T-helper 1 cell treated with Interleukin-12 subunit alpha and Interleukin-12 subunit beta and Interleukin-4 antibody, amounts not matched to agents 30 μg/mL and 1 μg/mL, for 36 hours (primary cell): ENCODE measurements around the gene GALNS.

Experiments used
- H3K27ac Mint-ChIP-seq: one replicate; pipeline ENCODE4 v1.8.0; 2021; ENCODE audit warnings: mild to moderate bottlenecking, mixed read lengths
- H3K27me3 Mint-ChIP-seq: one replicate; pipeline ENCODE4 v1.8.0; 2021; ENCODE audit warnings: low read depth, mixed read lengths
- H3K36me3 Mint-ChIP-seq: one replicate; pipeline ENCODE4 v1.8.0; 2021; ENCODE audit warnings: low read depth, mixed read lengths
- H3K4me1 Mint-ChIP-seq: one replicate; pipeline ENCODE4 v1.8.0; 2021; ENCODE audit warnings: low read depth, mixed read lengths
- H3K4me3 Mint-ChIP-seq: one replicate; pipeline ENCODE4 v1.8.0; 2021; ENCODE audit warnings: mild to moderate bottlenecking, moderate library complexity, mixed read lengths
- H3K9me3 Mint-ChIP-seq: one replicate; pipeline ENCODE4 v1.8.0; 2021; ENCODE audit warnings: mixed read lengths

The GALNS gene

DNA sequence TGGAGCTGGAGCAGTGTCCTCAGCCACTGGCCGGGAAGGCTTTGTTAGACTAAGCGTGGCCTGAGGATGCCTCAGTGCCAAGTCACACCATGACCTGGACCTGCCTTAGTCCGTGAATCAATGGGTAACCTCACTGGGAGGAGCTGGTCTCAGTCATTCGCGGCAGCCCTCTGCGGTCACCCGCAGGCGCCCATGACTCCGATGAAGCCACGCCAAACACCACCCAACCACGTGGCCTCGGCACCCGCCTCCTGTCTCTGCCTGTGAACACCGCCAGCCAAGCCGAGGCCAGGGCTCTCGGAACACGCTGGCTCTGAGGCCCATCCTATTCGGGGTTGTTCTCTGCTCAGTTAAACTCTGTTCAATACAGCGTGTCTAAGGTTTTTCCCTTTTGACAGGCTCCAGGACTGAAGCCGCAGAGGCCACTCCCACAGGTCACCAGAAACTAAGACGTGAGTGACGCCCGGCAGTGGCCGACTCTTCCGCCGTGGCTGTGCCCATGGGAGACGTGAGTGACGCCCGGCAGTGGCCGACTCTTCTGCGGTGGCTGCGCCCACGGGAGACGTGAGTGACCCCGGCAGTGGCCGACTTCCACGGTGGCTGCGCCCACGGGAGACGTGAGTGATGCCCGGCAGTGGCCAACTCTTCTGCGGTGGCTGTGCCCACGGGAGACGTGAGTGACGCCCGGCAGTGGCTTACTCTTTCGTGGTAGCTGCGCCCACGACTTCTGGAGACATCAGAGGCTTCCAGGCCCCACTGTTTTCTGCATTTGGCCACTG is 26.6 kb upstream of the GALNS start:
- no peak overlapping the region for H3K27ac Mint-ChIP-seq
- H3K27me3 Mint-ChIP-seq = no peaks in the 10 kb centered on the region
- no peaks in the 10 kb centered on the region for H3K9me3 Mint-ChIP-seq
- peaks cover 3% of the 10 kb centered on the region for H3K4me1 Mint-ChIP-seq
- H3K36me3 Mint-ChIP-seq = no peaks in the 10 kb centered on the region
- no peak overlapping the region for H3K4me3 Mint-ChIP-seq

DNA sequence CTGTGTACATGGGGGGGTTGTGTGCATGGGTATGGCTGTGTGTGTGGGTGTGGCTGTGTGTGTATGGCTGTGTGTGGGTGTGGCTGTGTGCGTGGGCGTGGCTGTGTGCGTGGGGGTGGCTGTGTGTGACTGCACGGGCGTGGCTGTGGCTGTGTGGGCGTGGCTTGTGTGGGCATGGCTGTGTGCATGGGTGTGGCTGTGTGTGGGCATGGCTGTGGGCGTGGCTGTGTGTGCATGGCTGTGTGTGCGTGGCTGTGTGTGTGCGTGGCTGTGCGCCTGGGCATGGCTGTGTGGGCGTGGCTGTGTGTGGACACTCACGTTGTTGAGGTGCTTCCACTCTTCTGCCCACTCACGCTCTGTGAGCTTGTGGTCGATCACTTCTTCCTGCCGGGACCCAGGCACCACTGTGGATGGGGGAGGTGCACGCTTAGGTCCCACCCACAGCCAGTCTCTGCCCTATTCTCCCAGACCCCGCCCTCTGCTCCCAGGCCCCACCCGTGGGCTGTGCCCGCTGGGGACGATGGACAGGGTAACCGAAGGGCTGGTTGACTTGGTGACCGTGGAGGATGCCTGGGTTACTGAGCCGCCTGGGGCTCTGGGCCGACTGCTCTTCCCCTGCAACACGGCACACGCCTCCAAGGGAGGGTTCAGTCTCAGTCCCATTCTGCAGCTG is 25.7 kb upstream of the GALNS start:
- Mint-ChIP-seq H3K36me3 (no peaks in the 10 kb centered on the region), H3K4me3 (no peak overlapping the region), H3K9me3 (no peaks in the 10 kb centered on the region), H3K27ac (no peak overlapping the region), H3K4me1 (peaks cover 3% of the 10 kb centered on the region), H3K27me3 (no peaks in the 10 kb centered on the region)

DNA sequence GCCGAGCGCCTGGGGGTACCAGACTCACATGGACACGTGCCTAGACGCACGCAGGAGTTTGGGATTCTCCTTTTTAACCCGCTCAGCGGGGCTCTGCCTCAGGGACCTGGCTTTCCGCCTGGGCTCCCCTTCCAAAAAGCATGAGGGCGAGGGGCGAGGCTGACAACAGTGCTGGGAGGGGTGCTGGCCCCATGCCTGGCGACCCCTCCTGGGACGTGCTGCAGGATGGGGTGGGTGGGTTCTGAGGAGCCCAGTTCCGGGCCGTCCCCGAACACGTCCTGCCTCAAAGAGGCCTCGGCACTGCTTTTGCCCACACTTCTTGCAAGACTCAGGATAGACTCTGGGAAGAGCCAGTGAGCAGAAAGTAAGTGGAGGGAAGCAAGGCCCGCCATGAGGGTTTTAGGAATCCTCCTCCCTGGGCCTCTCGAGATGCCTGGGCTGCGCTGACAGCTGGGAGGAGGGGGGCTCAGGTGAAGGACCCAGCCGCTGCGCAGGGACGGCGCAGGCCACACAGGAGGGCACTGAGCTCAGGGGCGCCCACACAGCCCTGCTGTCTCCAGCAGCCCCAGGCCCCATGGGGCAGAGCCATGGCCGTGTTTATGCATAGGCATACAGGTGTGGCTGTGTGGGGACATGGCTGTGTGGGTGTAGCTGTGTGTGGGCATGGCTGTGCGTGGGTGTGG is 25.1 kb upstream of the GALNS start:
- Mint-ChIP-seq H3K27ac (no peak overlapping the region), H3K27me3 (no peaks in the 10 kb centered on the region), H3K4me1 (peaks cover 3% of the 10 kb centered on the region), H3K36me3 (no peaks in the 10 kb centered on the region), H3K9me3 (no peaks in the 10 kb centered on the region), H3K4me3 (no peak overlapping the region)

DNA sequence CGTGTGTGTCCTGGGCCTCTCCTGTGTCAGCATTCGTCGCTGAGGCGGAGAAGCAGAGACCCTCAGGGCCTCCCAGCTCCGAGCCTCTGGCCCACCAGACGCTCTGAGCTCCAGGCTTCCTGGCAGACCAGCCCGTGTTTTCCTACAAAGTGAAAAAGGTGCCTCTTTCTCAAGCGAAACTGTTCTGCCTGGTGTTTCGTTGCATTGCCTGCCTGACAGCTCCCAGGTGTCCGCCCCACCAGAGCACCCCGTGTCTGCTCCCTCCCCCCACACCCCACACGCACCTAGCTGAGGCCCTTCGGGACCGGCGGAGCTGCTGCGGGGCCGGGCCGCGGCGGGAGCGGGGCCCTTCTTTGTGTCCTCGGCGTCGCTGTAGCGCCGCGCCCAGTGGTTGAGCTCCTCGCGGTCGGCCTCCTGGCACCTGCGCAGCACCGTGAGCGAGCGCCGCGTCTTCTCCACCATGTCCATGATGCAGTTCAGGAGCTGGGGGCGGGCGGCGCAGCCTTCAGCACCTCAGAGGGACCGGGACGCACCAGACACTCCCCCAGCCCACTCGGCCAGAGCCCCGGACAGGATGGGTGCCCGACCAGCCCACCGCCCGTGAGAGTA is 24.4 kb upstream of the GALNS start:
- no peaks in the 10 kb centered on the region for H3K27me3 Mint-ChIP-seq
- no peak overlapping the region for H3K4me3 Mint-ChIP-seq
- no peaks in the 10 kb centered on the region for H3K9me3 Mint-ChIP-seq
- H3K27ac Mint-ChIP-seq = no peak overlapping the region
- no peaks in the 10 kb centered on the region for H3K36me3 Mint-ChIP-seq
- H3K4me1 Mint-ChIP-seq = peaks cover 3% of the 10 kb centered on the region

DNA sequence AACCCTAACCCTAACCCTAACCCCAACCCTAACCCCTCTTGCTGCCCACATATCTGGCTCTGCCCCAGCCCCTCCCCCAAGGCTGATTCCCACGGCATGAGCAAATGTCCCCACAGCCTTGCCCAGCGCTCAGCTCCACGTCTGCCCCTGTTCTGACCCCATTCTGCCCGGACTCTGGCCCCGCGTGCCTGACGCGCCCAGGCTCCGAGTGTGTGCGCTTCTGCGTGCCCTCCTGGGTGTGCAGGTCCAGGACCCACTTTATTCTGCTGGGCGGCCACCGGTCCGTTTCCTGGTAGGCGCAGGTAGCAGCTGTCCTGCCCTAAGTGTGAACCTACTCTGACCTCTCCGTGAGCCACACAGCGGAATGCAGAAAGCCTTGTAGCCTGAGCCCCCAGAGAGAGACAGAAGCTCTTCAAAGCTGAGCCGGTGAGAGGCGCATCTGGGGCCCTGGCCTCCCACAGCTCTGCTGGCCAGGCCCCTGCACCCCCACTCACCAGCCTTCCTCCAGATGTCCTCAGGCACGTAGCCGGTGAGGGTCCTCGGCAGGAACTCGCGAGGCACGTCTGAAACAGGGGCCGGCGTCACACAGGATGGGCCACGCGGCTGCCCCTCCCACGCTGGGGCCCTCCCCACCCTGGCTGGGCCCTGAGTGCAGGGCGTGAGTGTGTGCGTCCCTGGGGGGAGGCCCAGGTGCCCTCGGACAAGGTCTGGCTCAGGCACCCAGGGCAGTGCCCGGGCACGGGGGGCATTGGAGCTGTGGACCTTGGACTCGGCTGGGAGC is 23.7 kb upstream of the GALNS start:
- Mint-ChIP-seq H3K36me3 (no peaks in the 10 kb centered on the region), H3K27me3 (no peaks in the 10 kb centered on the region), H3K4me3 (no peak overlapping the region), H3K9me3 (no peaks in the 10 kb centered on the region), H3K27ac (no peak overlapping the region), H3K4me1 (peaks cover 3% of the 10 kb centered on the region)

DNA sequence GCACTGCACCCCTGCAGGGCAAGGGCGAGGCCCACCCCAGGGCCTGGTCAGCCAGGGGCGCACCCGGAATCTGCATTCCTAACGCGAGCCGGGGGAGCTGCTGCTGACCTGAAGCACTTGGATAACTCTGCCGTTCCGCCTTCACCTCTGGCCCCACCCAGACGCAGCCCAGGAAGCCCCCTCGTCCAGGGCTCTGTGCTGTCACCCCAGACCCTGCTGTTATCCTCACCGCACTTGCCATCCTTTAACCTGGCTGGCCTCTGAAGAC is 23.0 kb upstream of the GALNS start:
- H3K4me1 Mint-ChIP-seq = peaks cover 3% of the 10 kb centered on the region
- no peaks in the 10 kb centered on the region for H3K9me3 Mint-ChIP-seq
- H3K27ac Mint-ChIP-seq = no peak overlapping the region
- no peak overlapping the region for H3K4me3 Mint-ChIP-seq
- H3K27me3 Mint-ChIP-seq = no peaks in the 10 kb centered on the region
- no peaks in the 10 kb centered on the region for H3K36me3 Mint-ChIP-seq

DNA sequence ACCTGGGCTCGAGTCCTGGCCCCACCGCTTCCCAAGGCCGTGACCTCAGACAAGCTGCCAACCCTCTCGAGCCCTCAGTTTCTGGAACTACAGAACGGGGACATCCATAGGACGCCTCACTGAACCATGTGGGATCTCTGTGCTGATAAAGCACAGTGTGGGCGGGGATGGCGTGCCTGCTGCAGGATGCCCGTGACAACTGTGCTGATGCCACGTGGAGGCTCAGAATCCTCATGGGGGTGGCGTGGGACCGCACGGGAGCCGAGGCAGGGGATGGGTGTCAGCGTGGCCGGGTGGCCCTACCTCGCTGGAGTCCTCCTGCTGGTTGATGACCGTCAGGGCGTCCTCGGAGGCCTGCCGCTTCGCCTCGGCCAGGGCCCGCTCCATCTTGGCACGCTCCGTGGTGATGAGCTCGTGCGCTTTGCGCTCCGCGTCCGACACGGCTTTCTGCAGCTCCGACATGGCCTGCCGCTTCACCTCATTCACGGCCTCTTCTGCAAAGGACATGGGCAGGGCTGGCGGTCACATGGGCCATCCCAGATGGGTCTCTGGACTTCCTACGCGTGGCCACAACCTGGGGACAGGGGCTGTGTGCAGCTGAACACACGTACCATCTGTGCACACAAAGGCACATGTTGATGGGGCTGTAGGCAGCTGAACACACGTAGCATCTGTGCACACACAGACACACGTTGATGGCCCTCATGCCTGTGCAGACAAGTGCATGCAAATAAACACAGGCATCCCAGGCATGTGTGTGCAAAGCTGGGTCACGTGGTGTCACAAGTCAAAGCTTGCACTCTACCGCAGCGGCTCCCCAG is 22.4 kb upstream of the GALNS start:
- no peaks in the 10 kb centered on the region for H3K27me3 Mint-ChIP-seq
- no peak overlapping the region for H3K27ac Mint-ChIP-seq
- H3K4me3 Mint-ChIP-seq = no peak overlapping the region
- no peaks in the 10 kb centered on the region for H3K9me3 Mint-ChIP-seq
- no peaks in the 10 kb centered on the region for H3K36me3 Mint-ChIP-seq
- peaks cover 3% of the 10 kb centered on the region for H3K4me1 Mint-ChIP-seq

DNA sequence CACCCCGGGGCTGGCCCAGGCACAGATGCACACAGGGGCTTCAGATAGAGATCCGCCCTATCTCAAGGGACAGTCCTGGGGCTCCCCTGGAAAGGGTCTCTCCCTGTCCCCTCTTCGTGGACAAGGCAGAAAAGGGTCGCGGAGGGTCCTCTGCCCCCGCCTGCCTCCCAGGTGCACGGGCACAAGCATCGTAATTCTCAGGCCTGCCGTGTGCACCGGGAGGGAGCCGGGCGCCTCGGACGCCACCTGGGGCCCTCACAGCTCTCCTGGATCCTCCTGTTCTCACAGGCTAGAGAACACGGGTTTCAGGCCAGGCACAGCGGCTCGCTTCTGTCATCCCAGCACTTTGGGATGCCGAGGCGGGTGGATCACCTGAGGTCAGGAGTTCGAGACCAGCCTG is 21.6 kb upstream of the GALNS start:
- peaks cover 3% of the 10 kb centered on the region for H3K4me1 Mint-ChIP-seq
- H3K9me3 Mint-ChIP-seq = no peaks in the 10 kb centered on the region
- no peaks in the 10 kb centered on the region for H3K36me3 Mint-ChIP-seq
- no peaks in the 10 kb centered on the region for H3K27me3 Mint-ChIP-seq
- H3K4me3 Mint-ChIP-seq = no peak overlapping the region
- H3K27ac Mint-ChIP-seq = no peak overlapping the region

DNA sequence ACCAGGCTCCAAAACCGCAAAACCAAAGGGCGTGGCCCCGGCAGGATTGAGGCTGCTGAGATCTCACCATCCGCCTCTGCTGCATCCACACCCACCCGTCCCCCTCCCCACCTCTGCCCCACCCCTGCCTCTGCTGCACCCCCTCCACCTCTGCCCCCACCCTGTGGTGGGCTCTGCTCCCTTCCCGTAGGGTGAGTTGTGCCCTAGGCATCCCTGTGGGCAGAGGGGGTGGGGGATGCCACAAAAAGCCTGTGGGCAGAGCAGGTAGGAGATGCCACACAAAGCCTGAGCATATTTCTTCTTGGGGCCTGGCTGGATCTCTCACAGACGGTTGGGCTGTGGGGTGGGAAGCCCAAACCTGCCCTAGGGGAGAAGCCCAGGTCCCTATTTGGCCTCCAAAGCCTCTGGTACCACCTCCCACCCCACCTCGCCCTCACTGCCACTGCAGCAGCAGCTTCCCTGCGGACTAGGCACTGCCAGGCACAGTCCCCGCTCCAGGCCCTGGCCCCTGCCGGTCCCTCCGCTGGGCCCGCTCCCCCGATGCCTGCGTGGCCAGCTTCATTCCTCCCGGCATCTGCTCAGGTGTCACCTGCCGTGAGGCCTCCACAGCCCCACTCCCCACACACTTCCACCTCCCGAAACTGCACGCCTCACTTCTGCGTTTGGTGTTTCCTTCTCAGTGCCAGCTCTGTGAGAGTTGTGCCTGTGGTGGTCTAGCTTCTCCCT is 21.0 kb upstream of the GALNS start:
- no peak overlapping the region for H3K4me3 Mint-ChIP-seq
- H3K9me3 Mint-ChIP-seq = no peaks in the 10 kb centered on the region
- H3K4me1 Mint-ChIP-seq = peaks cover 3% of the 10 kb centered on the region
- no peak overlapping the region for H3K27ac Mint-ChIP-seq
- no peaks in the 10 kb centered on the region for H3K27me3 Mint-ChIP-seq
- H3K36me3 Mint-ChIP-seq = no peaks in the 10 kb centered on the region

DNA sequence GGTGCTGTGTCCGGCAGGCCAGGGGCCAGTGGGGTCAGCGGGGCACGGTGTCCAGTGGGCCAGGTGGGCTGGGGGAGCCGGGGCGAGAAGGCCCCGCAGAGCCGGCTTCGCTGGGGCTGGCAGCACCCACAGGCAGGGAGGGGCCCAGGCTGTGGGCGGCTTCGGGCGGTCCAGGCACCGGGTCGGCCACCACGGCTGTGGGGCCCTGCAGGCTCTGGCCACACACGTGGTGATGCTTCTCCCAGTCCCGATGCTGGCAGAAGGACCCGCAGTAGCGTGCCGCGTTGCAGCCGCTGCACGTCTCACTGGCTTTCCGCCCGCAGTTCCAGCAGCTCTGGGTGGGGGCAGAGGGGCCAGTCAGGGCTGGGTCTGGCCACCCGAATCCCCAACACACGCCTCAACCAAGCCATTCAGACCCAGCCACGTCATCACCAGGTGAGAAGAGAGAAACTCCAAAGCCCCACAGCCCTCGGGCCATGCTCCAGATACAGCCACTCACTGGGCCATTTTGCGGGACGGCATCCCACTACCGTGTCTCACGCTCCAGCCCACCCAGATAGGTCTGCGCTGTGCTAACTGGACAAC is 20.3 kb upstream of the GALNS start:
- H3K36me3 Mint-ChIP-seq = no peaks in the 10 kb centered on the region
- no peak overlapping the region for H3K27ac Mint-ChIP-seq

DNA sequence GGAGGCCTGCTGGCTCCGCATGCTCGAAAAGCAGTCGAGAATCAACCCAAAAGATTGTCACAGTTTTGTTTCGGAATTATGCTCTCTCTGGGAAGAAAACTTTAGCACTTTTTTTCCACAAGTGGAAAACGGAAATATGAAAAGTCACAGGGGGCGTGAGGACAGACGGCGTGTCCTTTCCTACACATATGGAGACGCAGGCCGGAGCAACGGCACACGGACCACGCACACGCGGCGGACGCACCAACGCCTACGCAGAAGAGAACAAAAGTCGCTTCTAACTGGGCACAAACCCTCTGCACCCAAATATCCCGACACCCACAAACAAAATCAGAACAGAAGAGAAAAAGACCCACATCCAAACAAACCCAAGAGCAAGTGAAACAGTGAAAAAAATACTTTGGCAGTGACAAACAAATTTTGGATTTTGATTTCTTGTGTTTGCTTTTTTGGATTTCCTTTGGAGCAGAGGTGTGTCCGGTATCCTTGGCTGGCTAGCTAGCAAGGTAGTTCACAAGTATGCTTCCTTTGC is 19.0 kb upstream of the GALNS start:
- Mint-ChIP-seq H3K9me3 (no peaks in the 10 kb centered on the region), H3K4me3 (no peak overlapping the region), H3K27me3 (peaks cover 1% of the 10 kb centered on the region)

More for the DNA sequence above, 20.3 kb upstream of the GALNS start:
- Mint-ChIP-seq H3K27me3 (no peaks in the 10 kb centered on the region), H3K4me3 (no peak overlapping the region), H3K9me3 (no peaks in the 10 kb centered on the region), H3K4me1 (peaks cover under 1% of the 10 kb centered on the region)

DNA sequence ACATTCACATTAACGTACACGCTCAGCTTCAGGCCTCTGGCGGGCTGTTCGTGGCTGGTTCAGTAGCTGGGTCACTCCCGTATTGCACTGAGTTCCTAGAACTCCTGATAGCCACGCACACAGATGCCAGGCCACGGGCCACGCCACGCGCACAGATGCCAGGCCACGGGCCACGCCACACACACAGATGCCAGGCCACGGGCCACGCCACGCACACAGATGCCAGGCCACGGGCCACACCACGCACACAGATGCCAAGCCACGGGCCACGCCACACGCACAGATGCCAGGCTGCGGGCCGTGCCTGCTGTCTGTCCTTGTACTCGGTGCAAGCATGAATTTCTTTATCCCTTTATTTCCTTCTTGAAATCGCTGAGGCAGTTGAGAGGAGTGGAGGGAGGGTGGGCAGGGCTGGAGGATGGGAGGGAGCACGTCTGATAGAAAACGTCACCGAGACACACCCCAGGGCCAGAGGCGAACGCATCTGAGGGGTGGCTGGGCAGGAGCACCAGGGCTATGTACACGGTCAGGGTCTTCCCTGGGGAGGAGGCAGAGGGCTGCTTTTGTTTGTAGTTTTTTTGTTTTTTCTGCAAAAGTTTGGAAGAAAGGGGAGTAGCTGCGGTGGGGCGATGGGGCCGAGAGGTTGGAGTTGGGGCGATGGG is 18.3 kb upstream of the GALNS start:
- H3K9me3 Mint-ChIP-seq = no peaks in the 10 kb centered on the region
- H3K4me3 Mint-ChIP-seq = no peak overlapping the region
- peaks cover 3% of the 10 kb centered on the region for H3K27me3 Mint-ChIP-seq
- peaks cover 2% of the 10 kb centered on the region for H3K4me1 Mint-ChIP-seq
- H3K27ac Mint-ChIP-seq = no peak overlapping the region
- H3K36me3 Mint-ChIP-seq = no peaks in the 10 kb centered on the region

More for the DNA sequence above, 19.0 kb upstream of the GALNS start:
- Mint-ChIP-seq H3K36me3 (no peaks in the 10 kb centered on the region), H3K27ac (no peak overlapping the region), H3K4me1 (peaks cover 2% of the 10 kb centered on the region)
